SK-N-SH treated with all-trans-retinoic acid at 6 μM for 48 hours (cell line): ENCODE data around the gene SOHLH2.

Source experiments
- ATAC-seq: fragments of 200-7000 bp; cut with Tn5 transposase; 3 replicates; pipeline ENCODE4 v1.9.1; 2020; ENCODE audit warnings: mild to moderate bottlenecking, moderate library complexity
- BACH2 ChIP-seq: fragments of 250-450 bp; sonication (Bioruptor Pico); IDR thresholded peaks from 2 replicates; pipeline ENCODE4 v1.9.0; 2021; ENCODE audit warnings: mild to moderate bottlenecking, borderline replicate concordance
- CREB5 ChIP-seq: fragments of 250-450 bp; sonication (Bioruptor Pico); IDR thresholded peaks from 2 replicates; pipeline ENCODE4 v1.5.1; 2020; ENCODE audit warnings: low read depth, mild to moderate bottlenecking, moderate library complexity
- CSRNP3 ChIP-seq: fragments of 250-450 bp; sonication (Bioruptor Pico); IDR thresholded peaks from 2 replicates; pipeline ENCODE4 v1.5.1; 2021; ENCODE audit warnings: mild to moderate bottlenecking, moderate library complexity
- ISL1 ChIP-seq: fragments of 250-450 bp; sonication (Bioruptor Pico); IDR thresholded peaks from 2 replicates; pipeline ENCODE4 v2.1.2; 2022; ENCODE audit warnings: mild to moderate bottlenecking, moderate library complexity
- OSR1 ChIP-seq: fragments of 250-450 bp; sonication (Bioruptor Pico); IDR thresholded peaks from 2 replicates; pipeline ENCODE4 v1.8.0; 2022; ENCODE audit warnings: moderate library complexity, mild to moderate bottlenecking, inconsistent platforms
- PATZ1 ChIP-seq: fragments of 250-450 bp; sonication (Bioruptor Pico); IDR thresholded peaks from 2 replicates; pipeline ENCODE4 v1.8.0; 2020; ENCODE audit warnings: mild to moderate bottlenecking, moderate library complexity, borderline replicate concordance
- POU6F1 ChIP-seq: fragments of 250-450 bp; sonication (Bioruptor Pico); IDR thresholded peaks from 2 replicates; pipeline ENCODE4 v1.8.0; 2021; ENCODE audit warnings: low read depth, mild to moderate bottlenecking, moderate library complexity, borderline replicate concordance
- PPARA ChIP-seq: fragments of 250-450 bp; sonication (Bioruptor Pico); IDR thresholded peaks from 2 replicates; pipeline ENCODE4 v1.5.0; 2020; ENCODE audit warnings: mild to moderate bottlenecking, borderline replicate concordance
- RARB ChIP-seq: fragments of 250-450 bp; sonication (Bioruptor Pico); IDR thresholded peaks from 2 replicates; pipeline ENCODE4 v1.8.0; 2021; ENCODE audit warnings: mild to moderate bottlenecking, moderate library complexity
- TCF4 ChIP-seq: fragments of 250-450 bp; sonication (Bioruptor Pico); IDR thresholded peaks from 2 replicates; pipeline ENCODE4 v1.8.0; 2021; ENCODE audit warnings: mild to moderate bottlenecking, moderate library complexity, borderline replicate concordance
- TOX ChIP-seq: fragments of 250-450 bp; sonication (Bioruptor Pico); IDR thresholded peaks from 2 replicates; pipeline ENCODE4 v1.8.0; 2021; ENCODE audit warnings: mild to moderate bottlenecking, moderate library complexity, borderline replicate concordance
- TSHZ2 ChIP-seq: fragments of 250-450 bp; sonication (Bioruptor Pico); IDR thresholded peaks from 2 replicates; pipeline ENCODE4 v1.5.0; 2020; ENCODE audit warnings: mild to moderate bottlenecking, moderate library complexity
- ZC3H10 ChIP-seq: fragments of 250-450 bp; sonication (Bioruptor Pico); IDR thresholded peaks from 2 replicates; pipeline ENCODE4 v1.5.1; 2021; ENCODE audit warnings: mild to moderate bottlenecking, moderate library complexity
- ZFP3 ChIP-seq: fragments of 250-450 bp; sonication (Bioruptor Pico); IDR thresholded peaks from 2 replicates; pipeline ENCODE4 v1.5.0; 2020; ENCODE audit warnings: mild to moderate bottlenecking, moderate library complexity
- ZNF565 ChIP-seq: fragments of 450-650 bp; formaldehyde crosslinking; conservative IDR thresholded peaks from 2 replicates; pipeline ENCODE4 v1.5.0; 2020; ENCODE audit warnings: low read depth, mild to moderate bottlenecking, moderate library complexity
- ZNF70 ChIP-seq: fragments of 450-650 bp; formaldehyde crosslinking; IDR thresholded peaks from 2 replicates; pipeline ENCODE4 v1.5.0; 2020; ENCODE audit warnings: mild to moderate bottlenecking, moderate library complexity
- ZNF8 ChIP-seq: fragments of 450-650 bp; formaldehyde crosslinking; IDR thresholded peaks from 2 replicates; pipeline ENCODE4 v1.5.0; 2020; ENCODE audit warnings: mild to moderate bottlenecking, moderate library complexity

SOHLH2 gene

GRCh38 chr13:36217456-36217855 is 3.1 kb upstream of the SOHLH2 start:
- ATAC-seq: no peak
- TF ChIP-seq ZNF565 (CRISPR knock-in tag) (no peak), ZC3H10 (CRISPR knock-in tag) (no peak), TSHZ2 (CRISPR knock-in tag) (no peak), POU6F1 (no peak), PPARA (CRISPR knock-in tag) (no peak), BACH2 (no peak), TOX (CRISPR knock-in tag) (no peak), ZFP3 (no peak), OSR1 (no peak), RARB (no peak), ZNF70 (CRISPR knock-in tag) (no peak)

GRCh38 chr13:36212789-36213188 is 1.6 kb downstream of the SOHLH2 start:
- no peak for TF ChIP-seq POU6F1
- TF ChIP-seq RARB: no peak
- no peak for TF ChIP-seq ZNF8
- TF ChIP-seq CSRNP3 (CRISPR knock-in tag): no peak
- TF ChIP-seq PATZ1 (CRISPR knock-in tag): no peak
- TF ChIP-seq ZFP3: no peak
- no peak for TF ChIP-seq ZNF565 (CRISPR knock-in tag)
- ATAC-seq: no peak

- ATAC-seq: no peak
- TF ChIP-seq CREB5 (CRISPR knock-in tag) (no peak), ISL1 (CRISPR knock-in tag) (no peak), TCF4 (CRISPR knock-in tag) (no peak), TOX (CRISPR knock-in tag) (no peak), PATZ1 (CRISPR knock-in tag) (no peak), ZNF565 (CRISPR knock-in tag) (no peak), ZFP3 (no peak)
Observed at GRCh38 chr13:36211567-36211966, 2.8 kb downstream of the SOHLH2 start.
